Mesendoderm (in vitro differentiated cells): ENCODE data around the gene FUBP3.

Source experiments
- DNase-seq: peaks from one replicate; pipeline ENCODE4 v3.0.0; 2013
- H2AK5ac ChIP-seq: 2 replicates; pipeline ENCODE4 v1.6.1; 2013; ENCODE audit warnings: low read length, inconsistent platforms
- H2BK120ac ChIP-seq: 2 replicates; pipeline ENCODE4 v1.6.1; 2013; ENCODE audit warnings: low read depth, mild to moderate bottlenecking, low read length, moderate library complexity, mixed read lengths
- H2BK15ac ChIP-seq: replicated peaks from 2 replicates; pipeline ENCODE4 v1.6.1; 2013; ENCODE audit warnings: low read depth, mild to moderate bottlenecking, moderate library complexity
- H2BK5ac ChIP-seq: 2 replicates; pipeline ENCODE4 v1.6.1; 2013; ENCODE audit warnings: low read length, inconsistent platforms
- H3K18ac ChIP-seq: 2 replicates; pipeline ENCODE4 v1.6.1; 2013; ENCODE audit warnings: mild to moderate bottlenecking, low read length, mixed read lengths
- H3K23ac ChIP-seq: one replicate; pipeline ENCODE4 v1.6.1; 2013; ENCODE audit warnings: low read length
- H3K27ac ChIP-seq: 2 replicates; pipeline ENCODE4 v1.5.1; 2013; ENCODE audit warnings: low read depth, mild to moderate bottlenecking, inconsistent platforms, low read length, moderate library complexity
- H3K27me3 ChIP-seq: 2 replicates; pipeline ENCODE4 v1.6.1; 2013; ENCODE audit warnings: low read length, control low read depth, mild to moderate bottlenecking, inconsistent platforms; ENCODE audit not compliant: insufficient read depth, poor library complexity
- H3K36me3 ChIP-seq: 2 replicates; pipeline ENCODE4 v1.6.1; 2013; ENCODE audit warnings: low read length, inconsistent platforms; ENCODE audit not compliant: control insufficient read depth, insufficient read depth
- H3K4ac ChIP-seq: one replicate; pipeline ENCODE4 v1.6.1; 2013; ENCODE audit warnings: low read depth, mild to moderate bottlenecking, low read length, moderate library complexity
- H3K4me1 ChIP-seq: 2 replicates; pipeline ENCODE4 v1.6.1; 2013; ENCODE audit warnings: low read depth, low read length, inconsistent platforms; ENCODE audit not compliant: control insufficient read depth
- H3K4me2 ChIP-seq: 2 replicates; pipeline ENCODE4 v1.6.1; 2013; ENCODE audit warnings: low read length
- H3K4me3 ChIP-seq: 2 replicates; pipeline ENCODE4 v1.5.1; 2013; ENCODE audit warnings: mild to moderate bottlenecking, low read length
- H3K56ac ChIP-seq: one replicate; pipeline ENCODE4 v1.6.1; 2013; ENCODE audit warnings: low read length
- H3K79me1 ChIP-seq: 2 replicates; pipeline ENCODE4 v1.6.1; 2013; ENCODE audit warnings: low read length, inconsistent platforms
- H3K79me2 ChIP-seq: 2 replicates; pipeline ENCODE4 v1.6.1; 2013; ENCODE audit warnings: mild to moderate bottlenecking, low read length; ENCODE audit not compliant: control insufficient read depth, insufficient read depth
- H3K9ac ChIP-seq: 2 replicates; pipeline ENCODE4 v1.6.1; 2013; ENCODE audit warnings: low read length, inconsistent platforms
- H4K5ac ChIP-seq: one replicate; pipeline ENCODE4 v1.6.1; 2013; ENCODE audit warnings: low read length
- H4K8ac ChIP-seq: one replicate; pipeline ENCODE4 v1.6.1; 2013; ENCODE audit warnings: low read depth, mild to moderate bottlenecking, control low read depth, low read length, moderate library complexity
- WGBS: extraction: QIAGEN DNeasy Blood & Tissue Kit; methylation state at CpG from one replicate; pipeline ENCODE4 v1.1.7; 2013; ENCODE audit warnings: low lambda C conversion rate, missing lambda C conversion rate; ENCODE audit not compliant: insufficient coverage; ENCODE audit errors: extremely low coverage; 5-methylcytosine and 5-hydroxymethylcytosine counted together

The FUBP3 gene

GRCh38 chr9:130630506-130631330 is 51.3 kb downstream of the FUBP3 start:
- WGBS, result no CpG with 5 or more reads among the region's 27 CpGs
- Histone ChIP-seq H3K79me2 (no peaks in the 10 kb centered on the region), H3K36me3 (peaks cover 24% of the 10 kb centered on the region), H3K4me3 (no peak overlapping the region), H3K4me1 (no peaks in the 10 kb centered on the region), H2BK15ac (no peak overlapping the region), H2BK5ac (no peak overlapping the region), H4K8ac (no peak overlapping the region), H2AK5ac (no peak overlapping the region), H3K18ac (no peak overlapping the region), H3K9ac (no peak overlapping the region), H3K27me3 (no peaks in the 10 kb centered on the region), H3K23ac (no peak overlapping the region), H3K27ac (no peak overlapping the region), H3K4ac (no peak overlapping the region), H3K4me2 (no peak overlapping the region), H2BK120ac (no peak overlapping the region), H3K79me1 (no peaks in the 10 kb centered on the region), H4K5ac (no peak overlapping the region), H3K56ac (no peak overlapping the region)
- DNase-seq, result no peak

GRCh38 chr9:130631331-130632080 is 52.1 kb downstream of the FUBP3 start:
- Histone ChIP-seq H3K56ac (no peak overlapping the region), H3K18ac (no peak overlapping the region), H3K36me3 (peaks cover 20% of the 10 kb centered on the region), H2BK15ac (no peak overlapping the region), H2AK5ac (no peak overlapping the region), H2BK5ac (no peak overlapping the region), H3K23ac (no peak overlapping the region), H3K4ac (no peak overlapping the region), H3K27ac (no peak overlapping the region), H3K27me3 (no peaks in the 10 kb centered on the region), H3K4me2 (no peak overlapping the region), H2BK120ac (no peak overlapping the region), H4K5ac (no peak overlapping the region), H3K79me1 (no peaks in the 10 kb centered on the region), H3K79me2 (no peaks in the 10 kb centered on the region), H3K4me1 (no peaks in the 10 kb centered on the region), H3K9ac (no peak overlapping the region), H3K4me3 (no peak overlapping the region), H4K8ac (no peak overlapping the region)
- no CpG with 5 or more reads among the region's 22 CpGs for WGBS
- DNase-seq, result no peak

GRCh38 chr9:130632081-130632710 is 52.8 kb downstream of the FUBP3 start:
- no peak overlapping the region for H3K4ac ChIP-seq
- no peak for DNase-seq
- no peak overlapping the region for H2AK5ac ChIP-seq
- no peak overlapping the region for H3K9ac ChIP-seq
- H2BK5ac ChIP-seq, result no peak overlapping the region
- H3K18ac ChIP-seq, result no peak overlapping the region
- H3K4me3 ChIP-seq, result no peak overlapping the region
- no CpG with 5 or more reads among the region's 13 CpGs for WGBS
- no peak overlapping the region for H2BK120ac ChIP-seq
- no peaks in the 10 kb centered on the region for H3K27me3 ChIP-seq
- H2BK15ac ChIP-seq, result no peak overlapping the region
- no peak overlapping the region for H4K5ac ChIP-seq
- H3K56ac ChIP-seq, result no peak overlapping the region
- no peaks in the 10 kb centered on the region for H3K79me2 ChIP-seq
- no peak overlapping the region for H3K23ac ChIP-seq
- H3K27ac ChIP-seq, result no peak overlapping the region
- H3K4me2 ChIP-seq, result no peak overlapping the region
- no peaks in the 10 kb centered on the region for H3K79me1 ChIP-seq
- no peak overlapping the region for H4K8ac ChIP-seq
- peaks cover 23% of the 10 kb centered on the region for H3K36me3 ChIP-seq
- no peaks in the 10 kb centered on the region for H3K4me1 ChIP-seq

GRCh38 chr9:130632841-130633240 is 53.5 kb downstream of the FUBP3 start:
- DNase-seq, result no peak
- Histone ChIP-seq H3K23ac (no peak overlapping the region), H2BK120ac (no peak overlapping the region), H3K36me3 (peaks cover 19% of the 10 kb centered on the region), H3K27ac (no peak overlapping the region), H3K4me2 (no peak overlapping the region), H3K9ac (no peak overlapping the region), H3K18ac (no peak overlapping the region), H2AK5ac (no peak overlapping the region), H3K4ac (no peak overlapping the region), H3K4me3 (no peak overlapping the region), H4K5ac (no peak overlapping the region), H2BK15ac (no peak overlapping the region), H3K79me1 (no peaks in the 10 kb centered on the region), H3K79me2 (no peaks in the 10 kb centered on the region), H3K27me3 (no peaks in the 10 kb centered on the region), H3K4me1 (no peaks in the 10 kb centered on the region), H2BK5ac (no peak overlapping the region), H3K56ac (no peak overlapping the region), H4K8ac (no peak overlapping the region)
- no CpG with 5 or more reads among the region's 7 CpGs for WGBS

GRCh38 chr9:130633336-130634190 is 54.2 kb downstream of the FUBP3 start:
- Histone ChIP-seq H3K79me2 (no peaks in the 10 kb centered on the region), H3K79me1 (no peaks in the 10 kb centered on the region), H3K27ac (no peak overlapping the region), H4K8ac (no peak overlapping the region), H2BK120ac (no peak overlapping the region), H3K4me3 (no peak overlapping the region), H2AK5ac (no peak overlapping the region), H3K18ac (no peak overlapping the region), H3K23ac (no peak overlapping the region), H3K4me2 (no peak overlapping the region), H3K9ac (no peak overlapping the region), H2BK15ac (no peak overlapping the region), H3K4ac (no peak overlapping the region), H3K27me3 (no peaks in the 10 kb centered on the region), H2BK5ac (no peak overlapping the region), H3K36me3 (peaks cover 19% of the 10 kb centered on the region), H4K5ac (no peak overlapping the region), H3K56ac (no peak overlapping the region), H3K4me1 (no peaks in the 10 kb centered on the region)
- WGBS, result no CpG with 5 or more reads among the region's 25 CpGs
- DNase-seq, result no peak
